IMR-90 (cell line): ENCODE results near the gene RNGTT. TPM values are rescaled to one million over a fixed set of nuclear protein-coding genes. Genes with fewer than 3 reads are reported as not detected.

Source experiments
- ATAC-seq: fragments of 200-7000 bp; cut with Tn5 transposase; 2 replicates; pipeline ENCODE4 v1.9.1; 2020; ENCODE audit warnings: low read depth, mild to moderate bottlenecking, moderate library complexity
- BruUV-seq: library from RNA; stranded (reverse); fragments of 400-500 nt; replicated peaks from 2 replicates; lab custom pipeline; 2021; lab: Mats Ljungman, UMichigan
- CTCF ChIA-PET: fragments of 300-600 bp; formaldehyde crosslinking; extraction: SDS; loops from one replicate; lab custom pipeline; 2021; ENCODE audit warnings: antibody characterized with exemption; lab: Yijun Ruan, JAX
- POLR2A ChIA-PET: fragments of 300-600 bp; sonication (Branson Sonifier 250); formaldehyde crosslinking; loops from one replicate; lab custom pipeline; 2022; ENCODE audit warnings: antibody characterized with exemption; ENCODE audit not compliant: unreplicated experiment; lab: Charles Lee
- DNase-seq: peaks from one replicate; pipeline ENCODE4 v3.0.0; 2013
- H2AFZ ChIP-seq: replicated peaks from 2 replicates; pipeline ENCODE3; 2013; ENCODE audit warnings: low read length, mild to moderate bottlenecking; ENCODE audit not compliant: poor library complexity
- H2AK5ac ChIP-seq: 2 replicates; pipeline ENCODE4 v1.6.1; 2013; ENCODE audit warnings: low read depth, low read length, inconsistent platforms
- H2AK9ac ChIP-seq: replicated peaks from 2 replicates; pipeline ENCODE3; 2013; ENCODE audit warnings: mild to moderate bottlenecking, low read depth, low read length, moderate library complexity; ENCODE audit not compliant: poor library complexity
- H2BK120ac ChIP-seq: 2 replicates; pipeline ENCODE4 v1.6.1; 2013; ENCODE audit warnings: low read depth, low read length, inconsistent platforms
- H2BK15ac ChIP-seq: 3 replicates; pipeline ENCODE4 v1.6.1; 2013; ENCODE audit warnings: low read depth, low read length, inconsistent platforms
- H2BK20ac ChIP-seq: 2 replicates; pipeline ENCODE4 v1.6.1; 2013; ENCODE audit warnings: low read depth, mild to moderate bottlenecking, inconsistent platforms, low read length, moderate library complexity
- H2BK5ac ChIP-seq: 2 replicates; pipeline ENCODE4 v1.6.1; 2013; ENCODE audit warnings: mild to moderate bottlenecking, low read depth, low read length, inconsistent platforms; ENCODE audit not compliant: poor library complexity, severe bottlenecking
- H3K14ac ChIP-seq: replicated peaks from 2 replicates; pipeline ENCODE4 v1.6.1; 2013; ENCODE audit warnings: low read depth, low read length, inconsistent platforms
- H3K18ac ChIP-seq: 2 replicates; pipeline ENCODE4 v1.6.1; 2013; ENCODE audit warnings: low read depth, low read length, control low read depth
- H3K23ac ChIP-seq: 2 replicates; pipeline ENCODE4 v1.6.1; 2013; ENCODE audit warnings: low read depth, low read length, inconsistent platforms
- H3K27ac ChIP-seq: 2 replicates; pipeline ENCODE4 v1.5.1; 2013; ENCODE audit warnings: mild to moderate bottlenecking, control low read depth, low read length; ENCODE audit not compliant: insufficient read depth
- H3K27me3 ChIP-seq: 2 replicates; pipeline ENCODE4 v1.6.1; 2013; ENCODE audit warnings: low read length; ENCODE audit not compliant: control insufficient read depth, insufficient read depth
- H3K36me3 ChIP-seq: 2 replicates; pipeline ENCODE4 v1.6.1; 2013; ENCODE audit warnings: low read length, mixed read lengths; ENCODE audit not compliant: control insufficient read depth, insufficient read depth
- H3K4ac ChIP-seq: 2 replicates; pipeline ENCODE4 v1.6.1; 2013; ENCODE audit warnings: low read depth, low read length, inconsistent platforms
- H3K4me1 ChIP-seq: 2 replicates; pipeline ENCODE4 v1.6.1; 2013; ENCODE audit warnings: low read length, mixed read lengths; ENCODE audit not compliant: control insufficient read depth, insufficient read depth
- H3K4me2 ChIP-seq: 2 replicates; pipeline ENCODE4 v1.6.1; 2013; ENCODE audit warnings: low read depth, mild to moderate bottlenecking, control low read depth, low read length, moderate library complexity
- H3K4me3 ChIP-seq: 2 replicates; pipeline ENCODE4 v1.5.1; 2013; ENCODE audit warnings: low read depth, mild to moderate bottlenecking, control low read depth, low read length, moderate library complexity; ENCODE audit not compliant: insufficient read depth
- H3K56ac ChIP-seq: 2 replicates; pipeline ENCODE4 v1.6.1; 2013; ENCODE audit warnings: low read length, inconsistent platforms; ENCODE audit not compliant: insufficient read depth; ENCODE audit errors: extremely low read depth
- H3K79me1 ChIP-seq, 2 experiments: 2 replicates each; pipeline ENCODE4 v1.6.1; 2013; ENCODE audit warnings: low read length in 2 of 2, inconsistent platforms in 1 of 2, low read depth in 1 of 2
- H3K9ac ChIP-seq: 2 replicates; pipeline ENCODE4 v1.6.1; 2013; ENCODE audit warnings: low read depth, low read length, control low read depth
- H3K9me1 ChIP-seq: 2 replicates; pipeline ENCODE4 v1.6.1; 2013; ENCODE audit warnings: low read length, inconsistent platforms; ENCODE audit not compliant: insufficient read depth
- H3K9me3 ChIP-seq: 2 replicates; pipeline ENCODE4 v1.6.1; 2013; ENCODE audit warnings: low read length; ENCODE audit not compliant: control insufficient read depth, insufficient read depth
- H4K20me1 ChIP-seq: 2 replicates; pipeline ENCODE4 v1.6.1; 2013; ENCODE audit warnings: low read length, inconsistent platforms; ENCODE audit not compliant: insufficient read depth
- H4K5ac ChIP-seq: 2 replicates; pipeline ENCODE4 v1.6.1; 2013; ENCODE audit warnings: mild to moderate bottlenecking, low read depth, low read length, control low read depth
- H4K8ac ChIP-seq, 2 experiments: 2 replicates each; pipeline ENCODE4 v1.6.1; 2013; ENCODE audit warnings: low read depth in 2 of 2, low read length in 2 of 2, control low read depth in 1 of 2, inconsistent platforms in 1 of 2
- H4K91ac ChIP-seq: 2 replicates; pipeline ENCODE4 v1.6.1; 2013; ENCODE audit warnings: low read depth, low read length, inconsistent platforms; ENCODE audit not compliant: insufficient read depth
- BHLHE40 ChIP-seq: fragments of 150-350 bp; IDR thresholded peaks from 2 replicates; pipeline ENCODE4 v1.6.1; 2016; ENCODE audit warnings: mild to moderate bottlenecking, low read depth, low read length
- CEBPB ChIP-seq: IDR thresholded peaks from 2 replicates; pipeline ENCODE4 v1.6.1; 2012; ENCODE audit warnings: low read depth, low read length, improper control_type of control experiment
- CHD1 ChIP-seq: IDR thresholded peaks from 2 replicates; pipeline ENCODE4 v1.6.1; 2012; ENCODE audit warnings: low read depth, low read length, improper control_type of control experiment
- ELK1 ChIP-seq: fragments of 150-350 bp; IDR thresholded peaks from 2 replicates; pipeline ENCODE4 v1.6.1; 2016; ENCODE audit warnings: low read depth, mild to moderate bottlenecking, low read length, moderate library complexity, borderline replicate concordance
- FOS ChIP-seq: fragments of 150-350 bp; IDR thresholded peaks from 2 replicates; pipeline ENCODE4 v1.6.1; 2016; ENCODE audit warnings: low read depth, low read length
- MAFK ChIP-seq: IDR thresholded peaks from 2 replicates; pipeline ENCODE4 v1.6.1; 2012; ENCODE audit warnings: low read depth, low read length, improper control_type of control experiment
- MAZ ChIP-seq: IDR thresholded peaks from 2 replicates; pipeline ENCODE4 v1.6.1; 2012; ENCODE audit warnings: low read depth, mild to moderate bottlenecking, low read length, improper control_type of control experiment, moderate library complexity, borderline replicate concordance
- MXI1 ChIP-seq: IDR thresholded peaks from 2 replicates; pipeline ENCODE4 v1.6.1; 2012; ENCODE audit warnings: low read depth, mild to moderate bottlenecking, low read length, moderate library complexity, borderline replicate concordance
- NFE2L2 ChIP-seq: fragments of 150-350 bp; IDR thresholded peaks from 2 replicates; pipeline ENCODE4 v1.6.1; 2016; ENCODE audit warnings: low read depth, mild to moderate bottlenecking, low read length
- POLR2A ChIP-seq: IDR thresholded peaks from 2 replicates; pipeline ENCODE4 v1.6.1; 2012; ENCODE audit warnings: mild to moderate bottlenecking, low read depth, low read length
- RAD21 ChIP-seq: IDR thresholded peaks from 2 replicates; pipeline ENCODE4 v1.6.1; 2012; ENCODE audit warnings: low read length, improper control_type of control experiment
- RCOR1 ChIP-seq: IDR thresholded peaks from 2 replicates; pipeline ENCODE4 v1.6.1; 2012; ENCODE audit warnings: mild to moderate bottlenecking, low read length, improper control_type of control experiment; ENCODE audit not compliant: insufficient replicate concordance
- RFX5 ChIP-seq: IDR thresholded peaks from 2 replicates; pipeline ENCODE4 v1.8.0; 2012; ENCODE audit warnings: low read depth, mild to moderate bottlenecking, low read length, moderate library complexity
- SMC3 ChIP-seq: fragments of 150-350 bp; IDR thresholded peaks from 2 replicates; pipeline ENCODE4 v1.6.1; 2016; ENCODE audit warnings: low read depth, mild to moderate bottlenecking, antibody characterized with exemption, low read length, moderate library complexity
- USF2 ChIP-seq: fragments of 150-350 bp; IDR thresholded peaks from 2 replicates; pipeline ENCODE4 v1.6.1; 2017; ENCODE audit warnings: mild to moderate bottlenecking, antibody characterized with exemption, low read length, low read depth
- WGBS, 2 experiments: methylation state at CpG; one replicate each; pipeline versions ENCODE4 v1.1.5 to v1.1.7; 2013; ENCODE audit warnings: missing lambda C conversion rate in 2 of 2; ENCODE audit not compliant: insufficient read length in 1 of 2; ENCODE audit errors: extremely low coverage in 2 of 2; 5-methylcytosine and 5-hydroxymethylcytosine counted together
- dilution Hi-C: fragments of 300-500 bp; cut with HindIII; formaldehyde crosslinking; loops from one replicate; pipeline ENCODE4 v1.14.3; 2018; ENCODE audit warnings: low sequenced_read_pairs; ENCODE audit not compliant: unreplicated experiment
- in situ Hi-C: fragments of 300-500 bp; cut with MboI; formaldehyde crosslinking; loops from 3 replicates; pipeline ENCODE4 v1.14.3; 2019; ENCODE audit warnings: low sequenced_read_pairs, inconsistent platforms, mixed read lengths
- intact Hi-C: fragments of 100-400 bp; cut with micrococcal nuclease; formaldehyde crosslinking; loops from 2 replicates; pipeline ENCODE4 v1.10.0; 2022
- polyA plus RNA-seq, 3 experiments: library from polyadenylated mRNA; depleted of rRNA; stranded (reverse); fragments of >200 nt; gene quantifications; 2 replicates each; pipeline ENCODE4 v1.2.3, GENCODE V29; 2012; ENCODE audit warnings: low replicate concordance in 1 of 3
- total RNA-seq: library from RNA; depleted of rRNA; stranded (reverse); fragments of >200 nt; gene quantifications from 2 replicates; pipeline ENCODE4 v1.2.3, GENCODE V29; 2012
- TF ChIP-seq, protein P1 (sequence below): conservative IDR thresholded peaks from 2 replicates; pipeline ENCODE4 v1.5.1; 2012; ENCODE audit warnings: mild to moderate bottlenecking, low read depth, low read length, improper control_type of control experiment

RNGTT gene
- total and polyA plus RNA-seq, 2 of the 4 experiments (the other 2 are of a cell fraction), result 5.4 to 21.7 TPM

- no peaks in the 10 kb centered on the region for H3K9me1 ChIP-seq
- DNase-seq, result no peak
- no peak overlapping the region for H4K5ac ChIP-seq
- H3K18ac ChIP-seq, result no peak overlapping the region
- H3K27me3 ChIP-seq, result peaks cover 18% of the 10 kb centered on the region
- dilution Hi-C loops (no loop called here), in situ Hi-C loops (no loop called here), intact Hi-C loops (no loop called here)
- no peak overlapping the region for H2BK15ac ChIP-seq
- H3K9ac ChIP-seq, result no peak overlapping the region
- H3K56ac ChIP-seq, result no peak overlapping the region
- H3K27ac ChIP-seq, result no peak overlapping the region
- H3K4me1 ChIP-seq, result no peaks in the 10 kb centered on the region
- TF ChIP-seq USF2 (no peak), SMC3 (no peak), FOS (no peak), RAD21 (no peak), MAFK (no peak), NFE2L2 (no peak), RCOR1 (no peak), BHLHE40 (no peak), RFX5 (no peak), POLR2A (no peak), ELK1 (no peak), MAZ (no peak), CHD1 (no peak), MXI1 (no peak), CEBPB (no peak)
- TF ChIP-seq, protein P1, sequence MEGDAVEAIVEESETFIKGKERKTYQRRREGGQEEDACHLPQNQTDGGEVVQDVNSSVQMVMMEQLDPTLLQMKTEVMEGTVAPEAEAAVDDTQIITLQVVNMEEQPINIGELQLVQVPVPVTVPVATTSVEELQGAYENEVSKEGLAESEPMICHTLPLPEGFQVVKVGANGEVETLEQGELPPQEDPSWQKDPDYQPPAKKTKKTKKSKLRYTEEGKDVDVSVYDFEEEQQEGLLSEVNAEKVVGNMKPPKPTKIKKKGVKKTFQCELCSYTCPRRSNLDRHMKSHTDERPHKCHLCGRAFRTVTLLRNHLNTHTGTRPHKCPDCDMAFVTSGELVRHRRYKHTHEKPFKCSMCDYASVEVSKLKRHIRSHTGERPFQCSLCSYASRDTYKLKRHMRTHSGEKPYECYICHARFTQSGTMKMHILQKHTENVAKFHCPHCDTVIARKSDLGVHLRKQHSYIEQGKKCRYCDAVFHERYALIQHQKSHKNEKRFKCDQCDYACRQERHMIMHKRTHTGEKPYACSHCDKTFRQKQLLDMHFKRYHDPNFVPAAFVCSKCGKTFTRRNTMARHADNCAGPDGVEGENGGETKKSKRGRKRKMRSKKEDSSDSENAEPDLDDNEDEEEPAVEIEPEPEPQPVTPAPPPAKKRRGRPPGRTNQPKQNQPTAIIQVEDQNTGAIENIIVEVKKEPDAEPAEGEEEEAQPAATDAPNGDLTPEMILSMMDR, result no peak
- H2AK9ac ChIP-seq, result no peak overlapping the region
- H2BK120ac ChIP-seq, result no peak overlapping the region
- H3K9me3 ChIP-seq, result no peaks in the 10 kb centered on the region
- ATAC-seq, result no peak
- WGBS, 2 experiments, result 39% methylated on average over 4 of the region's 9 CpGs; no CpG with 5 or more reads in 1 of the 2 experiments
- no peak overlapping the region for H2AFZ ChIP-seq
- no peak overlapping the region for H2BK20ac ChIP-seq
- H4K91ac ChIP-seq, result no peak overlapping the region
- CTCF ChIA-PET, result no interaction called here
- no peak overlapping the region for H3K4me3 ChIP-seq
- H3K23ac ChIP-seq, result no peak overlapping the region
- H3K36me3 ChIP-seq, result no peaks in the 10 kb centered on the region
- H4K20me1 ChIP-seq, result no peaks in the 10 kb centered on the region
- no peak overlapping the region for H3K14ac ChIP-seq
- H3K4me2 ChIP-seq, result no peak overlapping the region
- H2BK5ac ChIP-seq, result no peak overlapping the region
- H3K79me1 ChIP-seq, result no peaks in the 10 kb centered on the region
- no peak overlapping the region for H4K8ac ChIP-seq
- no TSS peak for BruUV-seq
- POLR2A ChIA-PET, result no interaction called here
- no peak overlapping the region for H3K4ac ChIP-seq
- no peak overlapping the region for H2AK5ac ChIP-seq
These were observed 378.1 kb downstream of the RNGTT start for GRCh38 chr6:88585276-88585692.
